ENCODE data around the gene PIK3C2B.

PIK3C2B gene

DNA sequence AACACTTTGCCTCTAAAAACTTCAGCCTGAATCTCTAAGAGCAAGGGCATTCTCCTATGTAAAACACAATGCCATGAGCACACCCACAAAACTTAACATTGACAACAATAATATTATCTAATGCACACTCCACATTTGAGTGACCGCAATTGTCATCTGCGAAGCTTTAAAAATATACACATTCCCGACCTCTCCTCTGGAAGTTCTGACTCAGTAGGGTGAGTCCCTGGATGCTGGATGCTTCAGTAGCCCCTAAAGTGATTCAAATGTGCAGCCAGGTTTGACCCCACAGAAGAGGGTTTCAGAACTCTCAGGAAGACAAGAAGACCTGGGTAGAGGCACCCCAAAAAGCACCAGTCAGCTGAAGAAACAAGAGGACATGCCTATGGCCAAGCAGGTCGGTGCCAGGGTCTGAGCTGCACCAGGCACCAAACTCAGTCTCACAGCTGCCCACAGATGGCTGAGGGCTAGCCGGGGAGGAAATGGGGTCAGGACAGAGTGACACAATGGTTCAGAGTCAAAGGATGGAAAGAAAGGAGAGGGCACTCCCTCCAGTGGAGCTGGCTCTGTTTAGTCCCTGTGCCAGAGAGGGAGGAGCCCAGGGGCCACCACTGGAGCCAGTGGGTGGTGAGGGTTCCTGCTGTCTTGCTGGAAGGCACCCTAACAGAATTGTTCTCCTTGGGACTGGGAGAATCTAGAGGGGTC is 17.4 kb downstream of the PIK3C2B start:
- DNase-seq, result no peak

- no peak for DNase-seq
Measured at GRCh38 chr1:204476563-204476962, 18.0 kb downstream of the PIK3C2B start.

- no peak for DNase-seq
Measured at GRCh38 chr1:204475656-204476432, 18.8 kb downstream of the PIK3C2B start.

GRCh38 chr1:204473400-204473965 is 21.1 kb downstream of the PIK3C2B start:
- no peak for DNase-seq

- DNase-seq, result no peak
Measured at GRCh38 chr1:204472660-204473059, 21.9 kb downstream of the PIK3C2B start.

DNA sequence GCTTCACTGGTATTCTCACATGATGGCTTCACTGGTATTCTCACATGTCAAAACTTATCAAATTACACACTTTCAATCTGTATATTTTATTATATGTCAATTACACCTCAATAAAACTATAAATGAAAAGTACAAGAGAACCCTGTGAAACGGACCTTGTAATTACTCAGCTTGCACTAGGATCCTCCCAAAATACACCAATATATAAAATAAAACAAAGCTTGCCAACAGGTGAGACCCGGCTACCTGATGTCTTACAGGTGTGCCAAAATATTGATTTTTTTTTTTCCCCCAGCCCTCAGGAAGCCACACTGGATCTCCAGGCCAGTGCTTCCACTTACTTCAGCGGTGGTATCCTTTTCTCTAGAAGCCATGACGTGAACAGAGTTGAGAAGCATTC is 22.9 kb downstream of the PIK3C2B start:
- no peak for DNase-seq

DNA sequence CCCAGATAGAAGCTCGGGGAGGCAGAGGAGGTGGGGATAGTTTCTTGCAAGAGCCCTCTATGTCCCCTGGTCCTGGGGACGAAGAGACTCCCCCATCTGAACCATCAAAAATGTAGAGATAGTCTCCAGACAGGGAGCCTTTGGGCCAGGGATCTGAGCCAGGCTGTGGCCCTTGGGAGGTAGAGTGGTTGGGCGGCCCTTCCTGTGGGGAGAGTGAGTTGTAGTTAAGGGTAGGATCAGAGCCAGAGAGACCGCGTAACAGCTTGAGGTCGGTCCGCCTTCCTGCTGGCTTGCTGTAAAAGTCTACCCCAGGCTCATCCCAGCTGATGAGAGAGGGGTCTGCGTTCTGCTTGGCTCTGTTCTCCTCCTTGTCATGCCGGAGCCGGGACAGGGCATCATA is 25.3 kb downstream of the PIK3C2B start:
- DNase-seq, result no peak

DNA sequence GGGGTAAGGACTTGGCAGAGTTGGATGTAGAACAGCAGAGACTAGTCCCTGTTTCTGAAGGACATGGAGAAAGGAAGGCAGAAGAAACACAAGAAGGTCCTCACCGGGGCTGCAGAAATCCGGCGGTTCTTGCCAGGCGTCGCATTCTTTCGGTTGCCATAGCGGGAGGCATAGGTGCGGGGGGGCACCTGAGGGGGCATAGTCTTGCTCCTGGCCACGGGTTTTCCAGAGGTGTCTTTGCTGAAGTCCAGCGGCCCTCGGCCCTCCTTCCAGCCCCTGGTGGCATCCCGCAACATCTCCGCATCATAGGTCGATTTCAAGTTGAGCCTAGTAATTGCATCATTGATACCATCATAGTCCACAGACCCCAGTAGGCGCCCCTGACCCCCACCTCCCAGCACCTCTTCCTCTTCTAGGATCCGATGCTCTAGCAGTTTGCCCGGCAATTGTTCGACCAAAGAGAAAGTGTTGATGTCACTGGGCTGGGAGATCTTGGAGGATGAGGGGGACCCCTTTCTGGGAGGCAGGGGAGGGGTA is 25.8 kb downstream of the PIK3C2B start:
- no peak for DNase-seq

DNA sequence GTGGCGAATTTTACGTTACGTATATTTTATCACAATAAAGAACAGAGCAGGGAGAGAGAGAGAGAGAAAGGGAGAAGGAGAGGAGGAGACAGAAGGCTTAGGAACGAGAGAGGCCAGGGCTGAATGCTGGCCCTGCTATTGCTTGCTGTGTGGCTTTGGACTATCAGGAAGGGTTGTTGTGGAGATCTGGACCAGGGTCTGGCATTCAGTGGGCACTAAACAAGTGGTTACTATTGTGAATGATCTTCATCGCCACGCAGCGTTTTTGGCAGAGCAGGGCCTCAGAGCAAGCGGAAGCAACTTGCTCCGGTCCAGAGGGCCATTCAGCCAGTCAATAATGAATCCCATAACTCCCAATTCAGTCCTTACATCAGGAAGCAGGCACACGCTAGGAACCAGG is 26.4 kb downstream of the PIK3C2B start:
- DNase-seq, result no peak

- no peak for DNase-seq
Measured at GRCh38 chr1:204466416-204467405, 27.9 kb downstream of the PIK3C2B start.

DNA sequence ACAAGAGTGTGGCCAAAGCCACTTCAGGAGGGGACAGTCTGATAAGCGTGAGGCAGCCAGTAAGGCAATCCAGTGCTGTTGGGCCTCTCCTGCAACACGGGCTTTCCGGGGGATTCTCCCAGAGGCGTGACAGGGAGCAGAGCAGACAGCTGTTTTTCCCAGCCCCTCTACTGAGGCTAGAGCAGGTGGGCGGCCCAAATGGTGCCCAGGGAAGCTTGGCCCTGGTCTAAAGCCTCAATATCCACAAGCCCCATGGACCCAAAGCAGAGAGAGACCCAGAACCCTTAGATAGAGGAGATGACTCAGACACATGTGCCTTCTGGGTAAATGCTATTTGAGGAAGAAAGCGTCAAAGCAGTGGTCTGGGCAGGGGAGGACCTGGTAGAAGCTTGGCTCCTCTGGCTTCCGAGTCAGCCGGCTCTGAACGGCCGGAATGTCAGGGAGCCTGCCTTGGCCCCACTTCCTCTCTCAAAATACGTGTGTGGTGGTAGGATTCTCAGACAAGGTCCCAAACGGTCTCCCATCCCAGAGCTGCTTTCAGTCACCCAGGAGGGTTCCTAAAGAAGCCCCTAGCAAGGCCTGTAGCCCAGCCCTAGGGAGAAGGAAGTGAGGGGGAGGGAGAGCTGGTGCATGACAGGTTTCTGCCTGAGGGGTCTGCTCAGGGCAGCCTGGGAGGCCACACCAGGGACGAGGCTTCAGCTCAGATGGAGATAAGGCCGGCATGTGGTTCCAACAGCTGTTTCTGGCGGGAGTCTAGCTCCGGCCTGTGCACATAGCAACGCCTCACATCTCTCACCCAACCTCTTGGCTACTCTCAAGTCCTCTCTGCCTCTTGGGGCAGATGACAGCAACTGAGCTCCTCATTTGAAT is 28.8 kb downstream of the PIK3C2B start:
- DNase-seq, result peak; percentile 34

- no peak for DNase-seq
Measured at GRCh38 chr1:204464701-204465100, 29.9 kb downstream of the PIK3C2B start.

GRCh38 chr1:204464187-204464631 is 30.4 kb downstream of the PIK3C2B start:
- no peak for DNase-seq

DNA sequence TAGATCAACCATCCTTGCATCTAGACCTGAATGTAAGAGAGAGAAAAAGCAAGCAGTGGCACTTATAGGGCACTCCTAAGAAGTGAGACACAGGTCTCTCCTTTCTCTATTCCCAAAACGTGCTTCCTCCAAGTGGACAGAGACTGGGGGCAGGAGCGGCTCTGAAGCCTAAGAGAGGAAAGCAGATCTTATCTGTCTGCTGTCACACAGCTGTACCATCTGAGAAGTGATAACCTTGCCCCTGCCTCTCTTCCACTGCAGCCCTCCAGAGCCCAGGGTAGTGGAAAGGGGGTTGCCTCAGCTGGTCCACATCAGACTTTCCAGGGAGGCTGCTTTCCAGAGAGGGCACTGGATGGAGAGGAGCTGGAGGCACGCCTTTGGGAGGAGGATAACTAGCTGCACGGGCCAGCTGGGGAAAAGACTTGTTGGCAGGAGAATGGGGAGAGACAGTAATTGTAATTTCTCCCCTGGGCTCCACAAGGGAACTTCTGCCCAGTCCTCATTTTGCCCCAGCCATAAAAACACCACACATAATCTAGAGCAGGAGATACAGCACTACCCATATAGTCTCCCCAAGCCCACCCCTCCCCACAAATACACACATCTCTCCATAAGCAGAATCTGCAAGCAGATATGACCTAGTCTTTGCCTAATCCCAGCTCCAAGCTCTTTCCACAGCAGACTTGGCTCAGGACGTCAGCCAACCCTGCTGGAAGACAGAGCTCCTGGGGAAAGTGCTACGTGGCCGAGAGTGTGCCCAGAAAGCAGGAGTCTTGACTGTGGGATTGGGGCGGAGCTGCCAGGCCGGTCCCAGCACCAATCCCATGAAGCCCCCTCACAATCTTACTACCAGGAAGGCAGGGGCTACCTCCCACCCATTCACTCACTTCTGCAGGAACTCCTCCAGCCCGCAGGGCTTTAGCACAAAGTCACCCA is 31.2 kb downstream of the PIK3C2B start:
- no peak for DNase-seq

GRCh38 chr1:204462229-204462561 is 32.4 kb downstream of the PIK3C2B start:
- no peak for DNase-seq

- DNase-seq, result no peak
Measured at GRCh38 chr1:204461331-204462228, 33.0 kb downstream of the PIK3C2B start.

DNA sequence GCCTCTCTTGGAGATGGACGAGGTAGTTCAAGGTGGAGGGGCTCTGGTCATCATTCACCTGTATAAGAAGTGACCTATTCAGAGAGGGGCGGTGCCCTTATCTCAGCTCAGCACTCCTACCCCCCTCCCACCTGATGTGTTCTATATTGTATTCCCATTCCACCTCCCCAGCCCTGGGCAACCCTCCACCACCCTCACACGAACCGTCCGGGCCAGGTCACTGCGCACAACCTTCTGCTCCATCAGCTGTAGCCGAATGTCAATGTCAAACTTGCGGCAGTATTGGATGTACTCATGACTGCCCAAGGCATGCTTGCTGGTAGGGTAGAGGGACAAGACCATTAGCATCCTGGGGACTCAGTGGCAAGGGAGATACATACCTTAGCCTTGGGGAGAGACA is 34.3 kb downstream of the PIK3C2B start:
- DNase-seq, result no peak

DNA sequence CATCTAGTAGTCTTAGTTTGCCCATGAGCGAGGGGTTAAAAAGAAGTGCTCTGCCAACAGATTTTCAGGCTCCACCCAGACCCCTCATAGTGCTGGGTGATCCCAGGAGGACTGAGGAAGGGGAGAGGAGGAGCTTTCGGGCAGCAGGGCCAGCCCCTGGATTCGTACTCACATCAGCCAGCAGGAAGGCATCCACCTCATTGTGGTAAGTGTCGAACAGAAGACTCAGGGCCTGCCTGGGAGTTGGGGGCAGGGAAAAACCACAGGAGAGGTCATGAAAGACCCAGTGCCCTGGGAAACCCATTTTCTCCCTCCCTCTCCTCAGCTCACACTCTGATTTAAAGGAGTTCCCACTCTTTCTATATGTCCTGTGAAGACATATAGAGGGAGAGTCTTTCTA is 34.9 kb downstream of the PIK3C2B start:
- no peak for DNase-seq

GRCh38 chr1:204457666-204458065 is 36.9 kb downstream of the PIK3C2B start:
- no peak for DNase-seq

All from CD4-positive, alpha-beta T cell treated with Interleukin-15 for 1 hour (primary cell).